Measurements from ENCODE around the gene CDX1. TPM values are rescaled to one million over a fixed set of nuclear protein-coding genes. Genes with fewer than 3 reads are reported as not detected.

The CDX1 gene
- total and polyA plus RNA-seq, 2 of the 8 experiments (the other 6 are each of a cell fraction or from before 2014, with no cell fraction given) = not detected

GRCh38 chr5:150126199-150126920 is 40.2 kb upstream of the CDX1 start (continued):
- TF ChIP-seq CHD7 (IDR thresholded peaks at IDR 0.05; ENCODE audit: insufficient replicate concordance, low read length) = no peak
- TF ChIP-seq RXRA (IDR thresholded peaks at IDR 0.05; ENCODE audit: insufficient read depth, low read depth, low read length) = no peak
- no peak for TF ChIP-seq PHF8 (conservative IDR thresholded peaks at IDR 0.05; ENCODE audit: low read depth, low read length)
- no peak for TF ChIP-seq TAF1 (IDR thresholded peaks at IDR 0.05; ENCODE audit: low read depth, low read length)
- TF ChIP-seq YY1 (IDR thresholded peaks at IDR 0.05; ENCODE audit: low read depth, low read length) = no peak
- TF ChIP-seq POU5F1 (IDR thresholded peaks at IDR 0.05; ENCODE audit: low read depth, low read length) = no peak
- TF ChIP-seq KDM4A (IDR thresholded peaks at IDR 0.05; ENCODE audit: low read depth, low read length, severe bottlenecking) = no peak
- no peak for TF ChIP-seq JUND (IDR thresholded peaks at IDR 0.05; ENCODE audit: low read length)
- no peak for TF ChIP-seq BACH1 (IDR thresholded peaks at IDR 0.05; ENCODE audit: low read length)
- no peak for TF ChIP-seq CBX8 (IDR thresholded peaks at IDR 0.05; ENCODE audit: borderline replicate concordance, low read depth, low read length)
- no peak for TF ChIP-seq TEAD4 (IDR thresholded peaks at IDR 0.05; ENCODE audit: low read depth, low read length)
- TF ChIP-seq POLR2A (IDR thresholded peaks at IDR 0.05; ENCODE audit: control extremely low read depth in 1 of 2, low read depth in 2 of 2, low read length in 2 of 2) = no peak

Data from H1 (cell line).